Parathyroid adenoma (tissue), 2 donors: ENCODE results near the gene STARD8.

ENCODE experiments used
- H2AFZ ChIP-seq: fragments of 300-600 bp; sonication (generic); one replicate; pipeline ENCODE4 v1.7.0; 2017; ENCODE audit warnings: antibody characterized with exemption, mild to moderate bottlenecking
- H3K27ac ChIP-seq: fragments of 300-600 bp; sonication (generic); one replicate; pipeline ENCODE4 v1.7.0; 2017
- H3K27me3 ChIP-seq: fragments of 300-600 bp; sonication (generic); one replicate; pipeline ENCODE4 v1.7.0; 2017; ENCODE audit warnings: low read length; ENCODE audit not compliant: control insufficient read depth, insufficient read depth
- H3K36me3 ChIP-seq: fragments of 300-600 bp; sonication (generic); one replicate; pipeline ENCODE4 v1.7.0; 2017; ENCODE audit warnings: low read length; ENCODE audit not compliant: control insufficient read depth, insufficient read depth
- H3K4me1 ChIP-seq: fragments of 300-600 bp; sonication (generic); one replicate; pipeline ENCODE4 v1.7.0; 2017; ENCODE audit warnings: control low read depth
- H3K4me2 ChIP-seq: fragments of 300-600 bp; sonication (generic); one replicate; pipeline ENCODE4 v1.7.0; 2017; ENCODE audit warnings: low read length
- H3K4me3 ChIP-seq: fragments of 300-600 bp; sonication (generic); one replicate; pipeline ENCODE4 v1.7.0; 2017; ENCODE audit warnings: low read depth, low read length
- H3K79me2 ChIP-seq: fragments of 300-600 bp; sonication (generic); one replicate; pipeline ENCODE4 v1.7.0; 2017; ENCODE audit warnings: control low read depth
- H3K9ac ChIP-seq: fragments of 300-600 bp; sonication (generic); one replicate; pipeline ENCODE4 v1.7.0; 2017; ENCODE audit warnings: mild to moderate bottlenecking
- H3K9me3 ChIP-seq: fragments of 300-600 bp; sonication (generic); one replicate; pipeline ENCODE4 v1.7.0; 2017; ENCODE audit warnings: low read length; ENCODE audit not compliant: control insufficient read depth
- TF ChIP-seq, protein P1 (sequence below): fragments of 300-600 bp; sonication (generic); IDR thresholded peaks from one replicate; pipeline ENCODE4 v1.7.0; 2017; ENCODE audit warnings: antibody characterized with exemption, mild to moderate bottlenecking
- donor health status: primary hyperparathyroidism.

Gene STARD8

DNA sequence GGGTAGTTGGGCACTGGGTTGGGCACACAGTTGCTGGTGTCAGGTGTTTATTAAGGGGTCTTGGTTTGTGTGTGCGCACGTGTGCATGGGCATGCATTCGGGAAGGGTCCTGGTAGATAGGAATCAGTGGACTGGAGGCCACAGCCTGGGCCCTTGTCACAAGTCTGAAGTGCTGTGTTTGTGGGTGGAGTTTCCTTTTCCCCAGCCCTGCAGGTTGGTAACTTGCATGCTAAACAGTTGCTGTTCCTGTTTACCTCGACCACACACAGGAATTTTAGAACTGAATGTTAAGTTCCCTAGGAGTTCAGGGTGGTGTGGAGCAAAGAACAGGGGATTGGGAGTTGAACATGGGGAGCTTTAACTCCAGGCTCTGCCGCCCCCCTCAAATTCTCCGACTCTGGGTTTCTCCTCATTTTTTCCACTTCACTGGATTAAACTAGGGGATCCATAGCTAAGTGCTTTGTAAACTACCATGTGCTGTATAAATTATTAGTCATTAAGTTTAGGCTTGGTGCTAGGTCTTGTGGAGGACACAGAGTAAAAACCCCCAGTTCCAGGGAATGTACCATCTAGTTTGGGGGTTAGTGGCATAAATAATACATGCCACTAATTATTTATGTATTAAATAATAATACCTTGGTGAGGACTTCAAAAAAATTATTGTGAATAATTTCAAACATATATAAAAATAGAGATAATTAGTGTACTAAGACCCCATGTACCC is 49.0 kb downstream of the STARD8 start:
- no peaks in the 10 kb centered on the region for H3K27me3 ChIP-seq
- H3K9ac ChIP-seq: no peak overlapping the region
- H3K9me3 ChIP-seq: no peaks in the 10 kb centered on the region
- no peak overlapping the region for H3K4me3 ChIP-seq
- H3K79me2 ChIP-seq: no peaks in the 10 kb centered on the region
- TF ChIP-seq, protein P1, sequence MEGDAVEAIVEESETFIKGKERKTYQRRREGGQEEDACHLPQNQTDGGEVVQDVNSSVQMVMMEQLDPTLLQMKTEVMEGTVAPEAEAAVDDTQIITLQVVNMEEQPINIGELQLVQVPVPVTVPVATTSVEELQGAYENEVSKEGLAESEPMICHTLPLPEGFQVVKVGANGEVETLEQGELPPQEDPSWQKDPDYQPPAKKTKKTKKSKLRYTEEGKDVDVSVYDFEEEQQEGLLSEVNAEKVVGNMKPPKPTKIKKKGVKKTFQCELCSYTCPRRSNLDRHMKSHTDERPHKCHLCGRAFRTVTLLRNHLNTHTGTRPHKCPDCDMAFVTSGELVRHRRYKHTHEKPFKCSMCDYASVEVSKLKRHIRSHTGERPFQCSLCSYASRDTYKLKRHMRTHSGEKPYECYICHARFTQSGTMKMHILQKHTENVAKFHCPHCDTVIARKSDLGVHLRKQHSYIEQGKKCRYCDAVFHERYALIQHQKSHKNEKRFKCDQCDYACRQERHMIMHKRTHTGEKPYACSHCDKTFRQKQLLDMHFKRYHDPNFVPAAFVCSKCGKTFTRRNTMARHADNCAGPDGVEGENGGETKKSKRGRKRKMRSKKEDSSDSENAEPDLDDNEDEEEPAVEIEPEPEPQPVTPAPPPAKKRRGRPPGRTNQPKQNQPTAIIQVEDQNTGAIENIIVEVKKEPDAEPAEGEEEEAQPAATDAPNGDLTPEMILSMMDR: no peak
- H3K4me2 ChIP-seq: no peak overlapping the region
- no peak overlapping the region for H2AFZ ChIP-seq
- no peak overlapping the region for H3K27ac ChIP-seq
- no peaks in the 10 kb centered on the region for H3K36me3 ChIP-seq
- peaks cover 6% of the 10 kb centered on the region for H3K4me1 ChIP-seq

DNA sequence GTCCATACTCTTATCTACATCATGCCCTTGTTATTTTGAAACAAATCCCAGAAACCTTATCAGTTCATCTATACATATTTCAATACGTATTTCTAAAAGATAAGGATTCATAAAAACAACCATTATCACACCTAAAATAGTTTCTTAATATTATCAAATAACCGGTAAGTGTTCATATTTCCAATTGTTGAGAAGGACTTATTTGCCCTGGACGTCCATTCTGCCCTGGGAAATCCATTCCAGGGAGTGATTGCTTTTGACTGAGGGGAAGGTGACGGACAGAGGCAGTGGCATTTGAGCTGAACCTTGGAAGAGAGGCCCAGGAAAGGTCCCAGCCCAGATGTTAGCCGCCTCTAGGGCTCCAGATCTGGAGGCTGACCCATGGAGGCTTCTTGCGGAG is 49.6 kb downstream of the STARD8 start:
- Histone ChIP-seq H3K9me3 (no peaks in the 10 kb centered on the region), H3K4me2 (no peak overlapping the region), H3K4me3 (no peak overlapping the region), H3K27ac (no peak overlapping the region), H3K27me3 (no peaks in the 10 kb centered on the region), H3K9ac (no peak overlapping the region), H3K4me1 (peaks cover 6% of the 10 kb centered on the region), H2AFZ (no peak overlapping the region), H3K36me3 (no peaks in the 10 kb centered on the region), H3K79me2 (no peaks in the 10 kb centered on the region)
- TF ChIP-seq, protein P1: no peak

DNA sequence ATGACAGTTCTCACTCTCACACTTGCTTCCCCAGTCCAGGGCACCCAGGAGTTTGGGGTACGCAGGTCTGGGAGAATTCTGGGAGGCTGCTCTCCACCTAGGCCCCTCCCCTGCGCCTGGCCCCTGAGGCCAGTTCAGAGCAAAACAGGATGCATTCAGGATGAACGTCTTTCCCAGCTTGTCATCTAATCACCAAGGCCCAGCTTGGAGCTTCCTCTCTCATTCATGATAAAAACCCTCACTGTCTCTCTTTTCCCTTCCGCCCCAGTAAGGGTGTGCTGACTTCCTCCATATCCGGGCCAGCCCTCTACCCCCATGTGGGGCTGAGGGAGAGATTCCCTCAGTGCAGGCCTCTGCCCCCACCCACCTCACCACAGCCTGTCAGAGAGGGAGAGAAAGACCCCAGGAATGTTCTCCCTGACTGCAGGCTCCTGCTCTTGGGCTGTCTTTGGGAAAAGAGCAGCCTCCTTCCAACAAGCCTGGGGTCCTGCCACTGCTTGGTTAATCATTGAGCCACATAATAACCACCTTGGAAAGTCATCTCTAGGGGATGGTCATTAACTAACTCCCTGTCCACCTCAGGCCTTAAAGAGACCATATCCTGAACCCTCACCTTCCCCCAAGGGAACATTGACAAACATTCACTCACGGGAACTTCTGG is 50.1 kb downstream of the STARD8 start:
- H3K27ac ChIP-seq: no peak overlapping the region
- no peaks in the 10 kb centered on the region for H3K79me2 ChIP-seq
- H3K36me3 ChIP-seq: no peaks in the 10 kb centered on the region
- TF ChIP-seq, protein P1: no peak
- no peak overlapping the region for H2AFZ ChIP-seq
- peaks cover 6% of the 10 kb centered on the region for H3K4me1 ChIP-seq
- no peak overlapping the region for H3K4me3 ChIP-seq
- H3K9me3 ChIP-seq: no peaks in the 10 kb centered on the region
- no peak overlapping the region for H3K9ac ChIP-seq
- H3K27me3 ChIP-seq: no peaks in the 10 kb centered on the region
- no peak overlapping the region for H3K4me2 ChIP-seq

DNA sequence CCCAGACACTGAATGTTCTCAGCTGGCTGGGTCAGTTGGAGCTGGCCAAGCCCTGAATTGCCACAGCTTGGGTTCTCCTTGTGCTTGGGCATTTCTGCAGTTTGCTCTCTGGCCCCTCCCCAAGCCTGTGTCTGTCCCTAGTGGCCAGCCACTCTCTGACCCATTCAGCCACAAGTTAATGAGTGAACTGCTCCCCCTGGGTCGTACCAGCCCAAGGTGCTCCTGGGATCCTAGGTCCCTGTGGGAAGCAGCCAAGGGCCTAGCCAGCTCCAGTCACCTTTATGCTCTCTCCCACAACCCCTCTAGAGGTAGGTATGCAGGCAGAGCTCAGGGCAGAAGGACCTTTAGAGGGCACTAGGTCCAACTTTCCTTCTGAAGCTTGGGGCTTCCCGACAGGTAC is 51.5 kb downstream of the STARD8 start:
- H2AFZ ChIP-seq: no peak overlapping the region
- H3K27ac ChIP-seq: no peak overlapping the region
- H3K9ac ChIP-seq: no peak overlapping the region
- H3K4me2 ChIP-seq: no peak overlapping the region
- no peaks in the 10 kb centered on the region for H3K79me2 ChIP-seq
- TF ChIP-seq, protein P1: no peak
- H3K4me1 ChIP-seq: peaks cover 6% of the 10 kb centered on the region
- H3K27me3 ChIP-seq: no peaks in the 10 kb centered on the region
- no peak overlapping the region for H3K4me3 ChIP-seq
- H3K36me3 ChIP-seq: no peaks in the 10 kb centered on the region
- H3K9me3 ChIP-seq: no peaks in the 10 kb centered on the region
